ENCODE results near the gene RALGDS. TPM values are rescaled to one million over a fixed set of nuclear protein-coding genes. Genes with fewer than 3 reads are reported as not detected.
"Not testable (repeated sequence)": the region's sequence is repeated elsewhere in the genome, so short reads cannot be mapped to it uniquely, and the experiment has no call there.

The RALGDS gene
- total RNA-seq, 1 experiment from 2014 or later = 25.8 TPM

DNA sequence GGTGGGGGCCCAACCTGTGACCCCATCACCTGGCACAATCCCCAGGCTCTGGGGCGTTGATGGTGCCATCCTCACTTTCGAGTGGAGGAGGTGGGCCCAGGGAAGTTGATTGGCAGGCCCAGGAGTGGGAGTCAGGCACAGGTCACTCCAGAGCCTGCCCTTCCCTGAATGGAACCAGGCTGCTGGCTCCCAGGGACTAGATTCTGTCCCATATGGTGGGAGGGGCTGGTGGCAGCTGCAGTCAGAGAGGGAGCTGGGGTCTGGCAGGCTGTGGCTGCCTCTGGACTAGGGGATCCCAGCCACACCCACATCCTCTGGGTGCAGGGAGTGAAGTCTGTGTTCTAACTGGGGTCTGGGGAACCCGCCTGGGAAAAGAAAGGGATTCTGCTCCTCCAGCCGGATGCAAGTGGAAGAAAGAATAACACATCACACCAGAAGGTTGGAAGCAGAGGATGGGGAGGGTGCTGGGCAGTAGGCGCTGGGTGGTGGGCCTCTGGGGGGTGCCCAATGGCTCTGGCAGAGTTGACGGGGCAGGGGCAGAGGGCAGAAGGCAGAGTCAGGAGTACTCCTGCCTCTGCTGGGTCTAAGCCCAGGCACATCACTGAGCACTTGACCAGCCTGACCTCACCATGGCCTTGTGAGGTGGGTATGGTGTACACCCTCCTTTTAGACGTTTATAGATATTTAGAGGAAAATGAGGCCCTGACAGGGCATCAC, 33.5 kb downstream of the RALGDS start:
- CTCF ChIA-PET = no interaction called here
- in situ Hi-C loops (cut with HindIII; ENCODE audit: low pct_unique_long_range_greater_than_20kb, low sequenced_read_pairs) = no loop called here

DNA sequence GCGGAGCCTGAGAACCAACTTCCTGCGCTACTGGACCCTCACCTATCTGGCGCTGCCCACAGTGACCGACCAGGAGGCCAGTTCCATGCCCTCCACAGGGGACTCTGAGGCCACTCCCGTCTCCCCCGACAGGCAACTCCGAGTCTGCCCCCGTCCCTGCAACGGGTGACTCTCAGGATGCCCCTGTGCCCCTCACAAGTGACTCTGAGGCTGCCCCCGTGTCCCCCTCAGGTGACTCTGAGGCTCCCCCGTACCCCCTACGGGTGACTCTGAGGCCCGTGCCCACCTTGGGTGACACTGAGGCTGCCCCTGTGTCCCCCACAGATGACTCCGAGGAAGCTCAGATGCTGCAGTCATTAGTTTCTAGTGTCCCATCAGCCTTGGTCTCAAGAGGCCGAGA, 34.1 kb downstream of the RALGDS start:
- POLR2A ChIA-PET = no interaction called here
- ATAC-seq (no peak), DNase-seq (ENCODE audit: low read depth, low spot score) (no peak)
- BruUV-seq (replicated peaks) = no TSS peak
- Histone ChIP-seq H3K36me3 (ENCODE audit: control insufficient read depth, insufficient read depth, low read length) (no peaks in the 10 kb centered on the region), H3K27me3 (ENCODE audit: control insufficient read depth, insufficient read depth, low read length) (no peaks in the 10 kb centered on the region), H3K4me1 (ENCODE audit: control insufficient read depth, insufficient read depth, low read length) (no peaks in the 10 kb centered on the region), H3K4me3 (ENCODE audit: low read depth in 2 of 2, low read length in 2 of 2) (no peak overlapping the region), H3K27ac (ENCODE audit: low read length) (no peak overlapping the region), H3K9me3 (ENCODE audit: control insufficient read depth, insufficient read depth, low read depth, low read length) (no peaks in the 10 kb centered on the region)
- in situ Hi-C loops (cut with HindIII; ENCODE audit: low pct_unique_long_range_greater_than_20kb, low sequenced_read_pairs) (no loop called here), intact Hi-C loops (cut with micrococcal nuclease; ENCODE audit: unreplicated experiment) (no loop called here)
- CTCF ChIA-PET = no interaction called here
- TF ChIP-seq TCF7L2 (IDR thresholded peaks at IDR 0.05; ENCODE audit: low read depth, low read length) (no peak), SIN3A (IDR thresholded peaks at IDR 0.05; ENCODE audit: borderline replicate concordance, insufficient read depth, low read depth, low read length) (no peak), POLR2AphosphoS5 (IDR thresholded peaks at IDR 0.05; ENCODE audit: low read depth, low read length) (no peak)
- TF ChIP-seq, protein P1, sequence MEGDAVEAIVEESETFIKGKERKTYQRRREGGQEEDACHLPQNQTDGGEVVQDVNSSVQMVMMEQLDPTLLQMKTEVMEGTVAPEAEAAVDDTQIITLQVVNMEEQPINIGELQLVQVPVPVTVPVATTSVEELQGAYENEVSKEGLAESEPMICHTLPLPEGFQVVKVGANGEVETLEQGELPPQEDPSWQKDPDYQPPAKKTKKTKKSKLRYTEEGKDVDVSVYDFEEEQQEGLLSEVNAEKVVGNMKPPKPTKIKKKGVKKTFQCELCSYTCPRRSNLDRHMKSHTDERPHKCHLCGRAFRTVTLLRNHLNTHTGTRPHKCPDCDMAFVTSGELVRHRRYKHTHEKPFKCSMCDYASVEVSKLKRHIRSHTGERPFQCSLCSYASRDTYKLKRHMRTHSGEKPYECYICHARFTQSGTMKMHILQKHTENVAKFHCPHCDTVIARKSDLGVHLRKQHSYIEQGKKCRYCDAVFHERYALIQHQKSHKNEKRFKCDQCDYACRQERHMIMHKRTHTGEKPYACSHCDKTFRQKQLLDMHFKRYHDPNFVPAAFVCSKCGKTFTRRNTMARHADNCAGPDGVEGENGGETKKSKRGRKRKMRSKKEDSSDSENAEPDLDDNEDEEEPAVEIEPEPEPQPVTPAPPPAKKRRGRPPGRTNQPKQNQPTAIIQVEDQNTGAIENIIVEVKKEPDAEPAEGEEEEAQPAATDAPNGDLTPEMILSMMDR (IDR thresholded peaks at IDR 0.05) = no peak
- TF ChIP-seq, protein P2, sequence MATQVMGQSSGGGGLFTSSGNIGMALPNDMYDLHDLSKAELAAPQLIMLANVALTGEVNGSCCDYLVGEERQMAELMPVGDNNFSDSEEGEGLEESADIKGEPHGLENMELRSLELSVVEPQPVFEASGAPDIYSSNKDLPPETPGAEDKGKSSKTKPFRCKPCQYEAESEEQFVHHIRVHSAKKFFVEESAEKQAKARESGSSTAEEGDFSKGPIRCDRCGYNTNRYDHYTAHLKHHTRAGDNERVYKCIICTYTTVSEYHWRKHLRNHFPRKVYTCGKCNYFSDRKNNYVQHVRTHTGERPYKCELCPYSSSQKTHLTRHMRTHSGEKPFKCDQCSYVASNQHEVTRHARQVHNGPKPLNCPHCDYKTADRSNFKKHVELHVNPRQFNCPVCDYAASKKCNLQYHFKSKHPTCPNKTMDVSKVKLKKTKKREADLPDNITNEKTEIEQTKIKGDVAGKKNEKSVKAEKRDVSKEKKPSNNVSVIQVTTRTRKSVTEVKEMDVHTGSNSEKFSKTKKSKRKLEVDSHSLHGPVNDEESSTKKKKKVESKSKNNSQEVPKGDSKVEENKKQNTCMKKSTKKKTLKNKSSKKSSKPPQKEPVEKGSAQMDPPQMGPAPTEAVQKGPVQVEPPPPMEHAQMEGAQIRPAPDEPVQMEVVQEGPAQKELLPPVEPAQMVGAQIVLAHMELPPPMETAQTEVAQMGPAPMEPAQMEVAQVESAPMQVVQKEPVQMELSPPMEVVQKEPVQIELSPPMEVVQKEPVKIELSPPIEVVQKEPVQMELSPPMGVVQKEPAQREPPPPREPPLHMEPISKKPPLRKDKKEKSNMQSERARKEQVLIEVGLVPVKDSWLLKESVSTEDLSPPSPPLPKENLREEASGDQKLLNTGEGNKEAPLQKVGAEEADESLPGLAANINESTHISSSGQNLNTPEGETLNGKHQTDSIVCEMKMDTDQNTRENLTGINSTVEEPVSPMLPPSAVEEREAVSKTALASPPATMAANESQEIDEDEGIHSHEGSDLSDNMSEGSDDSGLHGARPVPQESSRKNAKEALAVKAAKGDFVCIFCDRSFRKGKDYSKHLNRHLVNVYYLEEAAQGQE (IDR thresholded peaks at IDR 0.05; ENCODE audit: insufficient read depth in 1 of 2, low read depth in 2 of 2, low read length in 1 of 2) = no peak

More for the DNA sequence above, 33.5 kb downstream of the RALGDS start:
- BruUV-seq (replicated peaks) = no TSS peak
- no peaks in the 10 kb centered on the region for H3K27me3 ChIP-seq (ENCODE audit: control insufficient read depth, insufficient read depth, low read length)
- H3K4me3 ChIP-seq (ENCODE audit: low read depth in 2 of 2, low read length in 2 of 2) = no peak overlapping the region
- H3K36me3 ChIP-seq (ENCODE audit: control insufficient read depth, insufficient read depth, low read length) = no peaks in the 10 kb centered on the region
- no peaks in the 10 kb centered on the region for H3K9me3 ChIP-seq (ENCODE audit: control insufficient read depth, insufficient read depth, low read depth, low read length)
- DNase-seq (ENCODE audit: low read depth, low spot score) (no peak), ATAC-seq (no peak)
- TF ChIP-seq POLR2AphosphoS5 (IDR thresholded peaks at IDR 0.05; ENCODE audit: low read depth, low read length) (no peak), SIN3A (IDR thresholded peaks at IDR 0.05; ENCODE audit: borderline replicate concordance, insufficient read depth, low read depth, low read length) (no peak), TCF7L2 (IDR thresholded peaks at IDR 0.05; ENCODE audit: low read depth, low read length) (no peak)
- TF ChIP-seq, protein P1 (IDR thresholded peaks at IDR 0.05) = no peak
- TF ChIP-seq, protein P2 (IDR thresholded peaks at IDR 0.05; ENCODE audit: insufficient read depth in 1 of 2, low read depth in 2 of 2, low read length in 1 of 2) = no peak
- no peak overlapping the region for H3K27ac ChIP-seq (ENCODE audit: low read length)
- H3K4me1 ChIP-seq (ENCODE audit: control insufficient read depth, insufficient read depth, low read length) = no peaks in the 10 kb centered on the region
- POLR2A ChIA-PET = no interaction called here
- intact Hi-C loops (cut with micrococcal nuclease; ENCODE audit: unreplicated experiment) = no loop called here

DNA sequence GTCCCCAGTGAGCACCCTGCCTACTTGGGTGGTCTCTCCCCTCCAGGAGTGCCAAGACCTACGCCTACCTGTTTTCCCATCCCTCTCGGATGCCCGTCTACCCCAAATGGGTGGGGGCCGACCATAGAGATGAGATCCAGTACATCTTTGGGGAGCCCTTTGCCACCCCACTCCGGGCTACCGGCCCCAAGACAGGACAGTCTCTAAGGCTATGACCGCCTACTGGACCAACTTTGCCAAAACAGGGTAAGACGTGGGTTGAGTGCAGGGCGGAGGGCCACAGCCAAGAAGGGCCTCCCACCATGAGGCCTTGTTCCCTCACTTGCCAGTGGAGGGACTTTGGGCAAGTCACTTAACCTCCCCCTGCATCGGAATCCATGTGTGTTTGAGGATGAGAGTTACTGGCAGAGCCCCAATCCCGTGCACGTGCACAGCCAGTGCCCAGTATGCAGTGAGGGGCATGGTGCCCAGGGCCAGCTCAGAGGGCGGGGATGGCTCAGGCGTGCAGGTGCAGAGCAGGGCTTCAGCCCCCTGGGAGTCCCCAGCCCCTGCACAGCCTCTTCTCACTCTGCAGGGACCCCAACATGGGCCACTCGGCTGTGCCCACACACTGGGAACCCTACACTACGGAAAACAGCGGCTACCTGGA, 34.7 kb downstream of the RALGDS start:
- in situ Hi-C loops (cut with HindIII; ENCODE audit: low pct_unique_long_range_greater_than_20kb, low sequenced_read_pairs); H3K36me3 ChIP-seq (ENCODE audit: control insufficient read depth, insufficient read depth, low read length); H3K4me1 ChIP-seq (ENCODE audit: control insufficient read depth, insufficient read depth, low read length); H3K4me3 ChIP-seq (ENCODE audit: low read depth in 2 of 2, low read length in 2 of 2); ATAC-seq; H3K27me3 ChIP-seq (ENCODE audit: control insufficient read depth, insufficient read depth, low read length); BruUV-seq (replicated peaks); DNase-seq (ENCODE audit: low read depth, low spot score); H3K27ac ChIP-seq (ENCODE audit: low read length); CTCF ChIA-PET; intact Hi-C loops (cut with micrococcal nuclease; ENCODE audit: unreplicated experiment); H3K9me3 ChIP-seq (ENCODE audit: control insufficient read depth, insufficient read depth, low read depth, low read length): not testable (repeated sequence)
- POLR2A ChIA-PET = interaction anchor here (0.7 kb wide), 1 partner anchor 10 kb away, joined by 3 read pairs; no protein-coding TSS in a partner anchor
